ENCODE data around the gene GPRC5C.

The GPRC5C gene

DNA sequence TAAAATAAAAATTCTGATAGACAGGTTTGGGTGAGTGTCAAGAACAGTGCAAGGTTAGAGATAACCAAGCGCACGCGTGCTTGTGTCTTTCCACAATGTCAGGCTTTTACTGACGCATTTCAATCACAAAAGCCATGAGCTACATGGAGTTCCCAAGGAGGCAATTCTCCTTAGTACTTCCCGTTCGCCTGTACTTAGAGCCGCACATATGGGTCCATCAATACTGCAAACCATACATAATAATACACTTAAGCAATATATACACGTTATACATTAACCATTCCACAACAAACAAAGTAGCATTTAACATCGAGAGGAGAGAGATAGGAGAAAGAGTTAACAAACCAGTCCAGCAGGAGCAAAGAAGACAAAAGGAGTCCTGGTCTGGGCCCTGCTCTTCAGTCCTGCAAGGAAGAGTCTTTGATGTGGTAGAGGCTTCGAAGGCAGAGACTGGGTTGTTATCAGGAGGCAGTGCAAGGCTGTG, 11.9 kb upstream of the GPRC5C start:
- H3K4me2 ChIP-seq (ENCODE audit: low read length) = no peak overlapping the region

GRCh38 chr17:74424117-74424516, 7.8 kb upstream of the GPRC5C start:
- WGBS (ENCODE audit: extremely low coverage, insufficient coverage, insufficient read length) = no CpG with 5 or more reads among the region's 7 CpGs
- no peaks in the 10 kb centered on the region for H3K36me3 ChIP-seq (ENCODE audit: control insufficient read depth in 1 of 2, insufficient read depth in 2 of 2, low read length in 2 of 2)

More for the DNA sequence above, 11.9 kb upstream of the GPRC5C start:
- no peak overlapping the region for H4K8ac ChIP-seq (ENCODE audit: low read depth, low read length)
- H3K27ac ChIP-seq (ENCODE audit: low read depth, low read length) = no peak overlapping the region
- H2BK120ac ChIP-seq (ENCODE audit: insufficient read depth, low read length, poor library complexity) = no peak overlapping the region
- H3K23ac ChIP-seq (ENCODE audit: low read length) = no peak overlapping the region
- no peak for DNase-seq
- no peak overlapping the region for H4K91ac ChIP-seq (ENCODE audit: low read depth, low read length)
- H3K18ac ChIP-seq (ENCODE audit: low read length) = no peak overlapping the region
- H3K14ac ChIP-seq (ENCODE audit: low read length) = no peak overlapping the region
- peaks cover 3% of the 10 kb centered on the region for H3K27me3 ChIP-seq (ENCODE audit: insufficient read depth, low read length)
- H3K79me2 ChIP-seq (ENCODE audit: control insufficient read depth, insufficient read depth, low read length, poor library complexity) = no peaks in the 10 kb centered on the region
- H3K36me3 ChIP-seq (ENCODE audit: control insufficient read depth in 1 of 2, insufficient read depth in 2 of 2, low read length in 2 of 2) = no peaks in the 10 kb centered on the region
- peaks cover 7 to 11% of the 10 kb centered on the region in 2 experiments for H3K4me1 ChIP-seq (ENCODE audit: control insufficient read depth in 1 of 2, insufficient read depth in 2 of 2, low read length in 2 of 2)
- no peaks in the 10 kb centered on the region for H3K79me1 ChIP-seq (ENCODE audit: low read length)
- WGBS (ENCODE audit: extremely low coverage, insufficient coverage, insufficient read length) = no CpG with 5 or more reads among the region's 10 CpGs
- no peak overlapping the region for H2BK5ac ChIP-seq (ENCODE audit: low read depth, low read length, poor library complexity)
- no peak overlapping the region for H2AK5ac ChIP-seq (ENCODE audit: low read length)
- H3K4ac ChIP-seq (ENCODE audit: low read depth, low read length) = no peak overlapping the region
- no peak overlapping the region for H2BK12ac ChIP-seq (ENCODE audit: low read length)
- no peaks in the 10 kb centered on the region for H3K9me3 ChIP-seq (ENCODE audit: insufficient read depth, low read depth, low read length)
- no peak overlapping the region for H3K4me3 ChIP-seq (ENCODE audit: low read depth, low read length)
- no peak overlapping the region for H4K12ac ChIP-seq (ENCODE audit: low read depth, low read length)
- no peak overlapping the region for H3K9ac ChIP-seq (ENCODE audit: low read length)
- H2AFZ ChIP-seq (ENCODE audit: insufficient read depth, low read length, poor library complexity) = no peak overlapping the region

DNA sequence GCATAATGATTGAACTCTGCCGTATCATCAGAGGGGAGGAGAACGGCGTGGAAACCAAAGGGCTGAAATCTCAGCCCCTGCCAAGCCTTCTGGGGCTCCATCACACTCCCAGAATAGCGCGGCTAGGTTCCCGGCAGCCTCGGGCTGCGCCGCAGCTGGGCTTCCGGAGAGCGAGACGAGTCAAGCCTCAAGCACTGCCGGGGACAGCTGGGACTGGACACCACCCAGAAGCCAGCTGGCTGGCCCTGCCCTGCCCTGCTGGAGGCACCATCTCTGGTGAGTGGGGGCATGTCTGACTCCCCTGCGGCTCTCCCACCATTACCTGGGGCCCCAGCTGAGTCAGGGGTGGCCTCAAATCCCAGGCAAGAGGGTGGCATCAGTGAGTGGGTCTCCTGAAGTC, 7.2 kb upstream of the GPRC5C start:
- H3K23ac ChIP-seq (ENCODE audit: low read length) = no peak overlapping the region
- H3K9me3 ChIP-seq (ENCODE audit: insufficient read depth, low read depth, low read length) = no peaks in the 10 kb centered on the region
- DNase-seq = no peak
- H3K79me2 ChIP-seq (ENCODE audit: control insufficient read depth, insufficient read depth, low read length, poor library complexity) = no peaks in the 10 kb centered on the region
- no peak overlapping the region for H3K4me3 ChIP-seq (ENCODE audit: low read depth, low read length)
- no peak overlapping the region for H3K18ac ChIP-seq (ENCODE audit: low read length)
- no peak overlapping the region for H4K91ac ChIP-seq (ENCODE audit: low read depth, low read length)
- no peak overlapping the region for H2BK120ac ChIP-seq (ENCODE audit: insufficient read depth, low read length, poor library complexity)
- H3K14ac ChIP-seq (ENCODE audit: low read length) = no peak overlapping the region
- WGBS (ENCODE audit: extremely low coverage, insufficient coverage, insufficient read length) = no CpG with 5 or more reads among the region's 14 CpGs
- peaks cover 0 to 5% of the 10 kb centered on the region in 2 experiments for H3K4me1 ChIP-seq (ENCODE audit: control insufficient read depth in 1 of 2, insufficient read depth in 2 of 2, low read length in 2 of 2)
- H4K8ac ChIP-seq (ENCODE audit: low read depth, low read length) = no peak overlapping the region
- H2BK12ac ChIP-seq (ENCODE audit: low read length) = no peak overlapping the region
- H3K27ac ChIP-seq (ENCODE audit: low read depth, low read length) = no peak overlapping the region
- no peaks in the 10 kb centered on the region for H3K36me3 ChIP-seq (ENCODE audit: control insufficient read depth in 1 of 2, insufficient read depth in 2 of 2, low read length in 2 of 2)
- no peak overlapping the region for H4K12ac ChIP-seq (ENCODE audit: low read depth, low read length)
- no peak overlapping the region for H3K4me2 ChIP-seq (ENCODE audit: low read length)
- H2AK5ac ChIP-seq (ENCODE audit: low read length) = no peak overlapping the region
- no peak overlapping the region for H2BK5ac ChIP-seq (ENCODE audit: low read depth, low read length, poor library complexity)
- H3K79me1 ChIP-seq (ENCODE audit: low read length) = no peaks in the 10 kb centered on the region
- no peak overlapping the region for H3K4ac ChIP-seq (ENCODE audit: low read depth, low read length)
- H2AFZ ChIP-seq (ENCODE audit: insufficient read depth, low read length, poor library complexity) = no peak overlapping the region
- H3K9ac ChIP-seq (ENCODE audit: low read length) = no peak overlapping the region
- peaks cover 3% of the 10 kb centered on the region for H3K27me3 ChIP-seq (ENCODE audit: insufficient read depth, low read length)

More at GRCh38 chr17:74424117-74424516, 7.8 kb upstream of the GPRC5C start:
- Histone ChIP-seq H3K23ac (ENCODE audit: low read length) (no peak overlapping the region), H3K4me2 (ENCODE audit: low read length) (no peak overlapping the region), H2AK5ac (ENCODE audit: low read length) (no peak overlapping the region), H3K4me3 (ENCODE audit: low read depth, low read length) (no peak overlapping the region), H3K79me1 (ENCODE audit: low read length) (no peaks in the 10 kb centered on the region), H3K9me3 (ENCODE audit: insufficient read depth, low read depth, low read length) (no peaks in the 10 kb centered on the region), H2BK12ac (ENCODE audit: low read length) (no peak overlapping the region), H2BK120ac (ENCODE audit: insufficient read depth, low read length, poor library complexity) (no peak overlapping the region), H3K27ac (ENCODE audit: low read depth, low read length) (no peak overlapping the region), H3K27me3 (ENCODE audit: insufficient read depth, low read length) (peaks cover 3% of the 10 kb centered on the region), H3K9ac (ENCODE audit: low read length) (no peak overlapping the region), H3K14ac (ENCODE audit: low read length) (no peak overlapping the region), H2AFZ (ENCODE audit: insufficient read depth, low read length, poor library complexity) (no peak overlapping the region), H3K4ac (ENCODE audit: low read depth, low read length) (no peak overlapping the region), H4K12ac (ENCODE audit: low read depth, low read length) (no peak overlapping the region), H3K18ac (ENCODE audit: low read length) (no peak overlapping the region), H2BK5ac (ENCODE audit: low read depth, low read length, poor library complexity) (no peak overlapping the region), H4K8ac (ENCODE audit: low read depth, low read length) (no peak overlapping the region), H3K79me2 (ENCODE audit: control insufficient read depth, insufficient read depth, low read length, poor library complexity) (no peaks in the 10 kb centered on the region), H3K4me1 (ENCODE audit: control insufficient read depth in 1 of 2, insufficient read depth in 2 of 2, low read length in 2 of 2) (peaks cover 0 to 7% of the 10 kb centered on the region in 2 experiments), H4K91ac (ENCODE audit: low read depth, low read length) (no peak overlapping the region)
- no peak for DNase-seq

GRCh38 chr17:74426551-74427047, 5.3 kb upstream of the GPRC5C start:
- H3K27ac ChIP-seq (ENCODE audit: low read depth, low read length) = no peak overlapping the region
- H3K4ac ChIP-seq (ENCODE audit: low read depth, low read length) = no peak overlapping the region
- H2BK5ac ChIP-seq (ENCODE audit: low read depth, low read length, poor library complexity) = no peak overlapping the region
- no peak for DNase-seq
- no peak overlapping the region for H2BK120ac ChIP-seq (ENCODE audit: insufficient read depth, low read length, poor library complexity)
- no peak overlapping the region for H3K14ac ChIP-seq (ENCODE audit: low read length)
- no peak overlapping the region for H3K4me3 ChIP-seq (ENCODE audit: low read depth, low read length)
- H4K8ac ChIP-seq (ENCODE audit: low read depth, low read length) = no peak overlapping the region
- H4K12ac ChIP-seq (ENCODE audit: low read depth, low read length) = no peak overlapping the region
- H3K27me3 ChIP-seq (ENCODE audit: insufficient read depth, low read length) = peaks cover 6% of the 10 kb centered on the region
- H3K23ac ChIP-seq (ENCODE audit: low read length) = no peak overlapping the region
- WGBS (ENCODE audit: extremely low coverage, insufficient coverage, insufficient read length) = no CpG with 5 or more reads among the region's 9 CpGs
- H3K9me3 ChIP-seq (ENCODE audit: insufficient read depth, low read depth, low read length) = peaks cover 2% of the 10 kb centered on the region
- H2AFZ ChIP-seq (ENCODE audit: insufficient read depth, low read length, poor library complexity) = no peak overlapping the region
- H3K9ac ChIP-seq (ENCODE audit: low read length) = no peak overlapping the region
- peaks cover 10 to 11% of the 10 kb centered on the region in 2 experiments for H3K4me1 ChIP-seq (ENCODE audit: control insufficient read depth in 1 of 2, insufficient read depth in 2 of 2, low read length in 2 of 2)
- H4K91ac ChIP-seq (ENCODE audit: low read depth, low read length) = no peak overlapping the region
- H3K4me2 ChIP-seq (ENCODE audit: low read length) = no peak overlapping the region
- no peak overlapping the region for H2BK12ac ChIP-seq (ENCODE audit: low read length)
- peaks cover 8% of the 10 kb centered on the region for H3K79me1 ChIP-seq (ENCODE audit: low read length)
- H2AK5ac ChIP-seq (ENCODE audit: low read length) = no peak overlapping the region
- H3K79me2 ChIP-seq (ENCODE audit: control insufficient read depth, insufficient read depth, low read length, poor library complexity) = no peaks in the 10 kb centered on the region
- no peak overlapping the region for H3K18ac ChIP-seq (ENCODE audit: low read length)
- no peaks in the 10 kb centered on the region for H3K36me3 ChIP-seq (ENCODE audit: control insufficient read depth in 1 of 2, insufficient read depth in 2 of 2, low read length in 2 of 2)
